Measurements from ENCODE around the gene SCFD2. TPM values are rescaled to one million over a fixed set of nuclear protein-coding genes. Genes with fewer than 3 reads are reported as not detected.

Gene SCFD2
- total RNA-seq, 1 experiment from 2014 or later: 7.4 TPM

DNA sequence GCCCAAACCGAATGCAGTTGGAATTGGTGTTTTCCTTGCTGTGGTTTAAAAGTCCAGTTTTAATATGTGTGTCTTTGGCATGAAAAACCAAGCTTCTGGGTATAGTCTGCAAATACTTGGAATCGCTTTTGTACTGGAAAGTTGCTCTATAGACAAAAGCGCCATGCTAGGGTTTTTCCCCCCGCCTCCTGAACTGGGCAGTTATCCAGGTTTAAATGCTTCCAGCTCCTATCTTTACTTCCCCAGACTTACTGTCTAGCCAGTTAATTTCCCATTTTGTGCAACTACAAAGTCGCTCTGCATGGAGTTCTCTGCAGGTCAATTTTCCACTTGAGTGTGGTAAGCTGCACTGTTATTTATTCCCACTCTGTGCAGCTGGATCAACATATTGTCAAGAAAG lies 501.1 kb downstream of the SCFD2 start:
- DNase-seq (ENCODE audit: low read depth, low spot score) (no peak), ATAC-seq (no peak)
- Histone ChIP-seq H3K27me3 (ENCODE audit: control insufficient read depth, insufficient read depth, low read length) (no peaks in the 10 kb centered on the region; the same call in none of the 2 replicates), H3K9me3 (ENCODE audit: control insufficient read depth, insufficient read depth, low read depth, low read length) (no peaks in the 10 kb centered on the region), H3K4me1 (ENCODE audit: control insufficient read depth, insufficient read depth, low read length) (peaks cover 4% of the 10 kb centered on the region), H3K36me3 (ENCODE audit: control insufficient read depth, insufficient read depth, low read length) (no peaks in the 10 kb centered on the region), H3K4me3 (ENCODE audit: low read depth in 2 of 2, low read length in 2 of 2) (no peak overlapping the region), H3K27ac (ENCODE audit: low read length) (no peak overlapping the region)
- intact Hi-C loops (cut with micrococcal nuclease; ENCODE audit: unreplicated experiment): no loop called here
- no TSS peak for BruUV-seq (replicated peaks)
- ChIA-PET CTCF (no interaction called here), POLR2A (no interaction called here)
- no peak for TF ChIP-seq SIN3A (IDR thresholded peaks at IDR 0.05; ENCODE audit: borderline replicate concordance, insufficient read depth, low read depth, low read length)
- no peak for TF ChIP-seq POLR2AphosphoS5 (IDR thresholded peaks at IDR 0.05; ENCODE audit: low read depth, low read length)
- TF ChIP-seq, protein P1, sequence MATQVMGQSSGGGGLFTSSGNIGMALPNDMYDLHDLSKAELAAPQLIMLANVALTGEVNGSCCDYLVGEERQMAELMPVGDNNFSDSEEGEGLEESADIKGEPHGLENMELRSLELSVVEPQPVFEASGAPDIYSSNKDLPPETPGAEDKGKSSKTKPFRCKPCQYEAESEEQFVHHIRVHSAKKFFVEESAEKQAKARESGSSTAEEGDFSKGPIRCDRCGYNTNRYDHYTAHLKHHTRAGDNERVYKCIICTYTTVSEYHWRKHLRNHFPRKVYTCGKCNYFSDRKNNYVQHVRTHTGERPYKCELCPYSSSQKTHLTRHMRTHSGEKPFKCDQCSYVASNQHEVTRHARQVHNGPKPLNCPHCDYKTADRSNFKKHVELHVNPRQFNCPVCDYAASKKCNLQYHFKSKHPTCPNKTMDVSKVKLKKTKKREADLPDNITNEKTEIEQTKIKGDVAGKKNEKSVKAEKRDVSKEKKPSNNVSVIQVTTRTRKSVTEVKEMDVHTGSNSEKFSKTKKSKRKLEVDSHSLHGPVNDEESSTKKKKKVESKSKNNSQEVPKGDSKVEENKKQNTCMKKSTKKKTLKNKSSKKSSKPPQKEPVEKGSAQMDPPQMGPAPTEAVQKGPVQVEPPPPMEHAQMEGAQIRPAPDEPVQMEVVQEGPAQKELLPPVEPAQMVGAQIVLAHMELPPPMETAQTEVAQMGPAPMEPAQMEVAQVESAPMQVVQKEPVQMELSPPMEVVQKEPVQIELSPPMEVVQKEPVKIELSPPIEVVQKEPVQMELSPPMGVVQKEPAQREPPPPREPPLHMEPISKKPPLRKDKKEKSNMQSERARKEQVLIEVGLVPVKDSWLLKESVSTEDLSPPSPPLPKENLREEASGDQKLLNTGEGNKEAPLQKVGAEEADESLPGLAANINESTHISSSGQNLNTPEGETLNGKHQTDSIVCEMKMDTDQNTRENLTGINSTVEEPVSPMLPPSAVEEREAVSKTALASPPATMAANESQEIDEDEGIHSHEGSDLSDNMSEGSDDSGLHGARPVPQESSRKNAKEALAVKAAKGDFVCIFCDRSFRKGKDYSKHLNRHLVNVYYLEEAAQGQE (IDR thresholded peaks at IDR 0.05; ENCODE audit: insufficient read depth in 1 of 2, low read depth in 2 of 2, low read length in 1 of 2): no peak
- TF ChIP-seq, protein P2, sequence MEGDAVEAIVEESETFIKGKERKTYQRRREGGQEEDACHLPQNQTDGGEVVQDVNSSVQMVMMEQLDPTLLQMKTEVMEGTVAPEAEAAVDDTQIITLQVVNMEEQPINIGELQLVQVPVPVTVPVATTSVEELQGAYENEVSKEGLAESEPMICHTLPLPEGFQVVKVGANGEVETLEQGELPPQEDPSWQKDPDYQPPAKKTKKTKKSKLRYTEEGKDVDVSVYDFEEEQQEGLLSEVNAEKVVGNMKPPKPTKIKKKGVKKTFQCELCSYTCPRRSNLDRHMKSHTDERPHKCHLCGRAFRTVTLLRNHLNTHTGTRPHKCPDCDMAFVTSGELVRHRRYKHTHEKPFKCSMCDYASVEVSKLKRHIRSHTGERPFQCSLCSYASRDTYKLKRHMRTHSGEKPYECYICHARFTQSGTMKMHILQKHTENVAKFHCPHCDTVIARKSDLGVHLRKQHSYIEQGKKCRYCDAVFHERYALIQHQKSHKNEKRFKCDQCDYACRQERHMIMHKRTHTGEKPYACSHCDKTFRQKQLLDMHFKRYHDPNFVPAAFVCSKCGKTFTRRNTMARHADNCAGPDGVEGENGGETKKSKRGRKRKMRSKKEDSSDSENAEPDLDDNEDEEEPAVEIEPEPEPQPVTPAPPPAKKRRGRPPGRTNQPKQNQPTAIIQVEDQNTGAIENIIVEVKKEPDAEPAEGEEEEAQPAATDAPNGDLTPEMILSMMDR (IDR thresholded peaks at IDR 0.05): no peak
- TF ChIP-seq TCF7L2 (IDR thresholded peaks at IDR 0.05; ENCODE audit: low read depth, low read length): no peak
- in situ Hi-C loops (cut with HindIII; ENCODE audit: low pct_unique_long_range_greater_than_20kb, low sequenced_read_pairs): no loop called here

DNA sequence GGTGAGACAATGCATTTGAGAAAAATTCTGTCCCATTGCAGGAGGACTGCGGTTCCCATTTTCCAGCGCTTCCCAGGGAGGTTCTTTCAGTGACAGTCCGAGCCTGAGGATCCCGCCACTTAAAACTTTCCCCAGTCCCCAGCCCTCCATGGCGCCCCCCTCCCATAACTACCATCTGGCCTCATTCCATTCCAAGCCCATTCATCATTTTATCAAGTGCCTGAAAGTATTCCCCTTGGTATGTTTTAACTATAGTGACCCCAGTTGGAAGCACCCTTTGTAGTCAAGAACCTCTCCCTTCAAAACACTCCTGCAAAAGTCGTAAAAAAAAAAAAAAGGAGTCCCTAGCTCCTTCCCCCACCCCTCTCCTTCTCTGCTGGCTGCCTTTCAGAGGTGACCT lies 502.5 kb downstream of the SCFD2 start:
- Histone ChIP-seq H3K27me3 (ENCODE audit: control insufficient read depth, insufficient read depth, low read length) (no peaks in the 10 kb centered on the region; the same call in none of the 2 replicates), H3K9me3 (ENCODE audit: control insufficient read depth, insufficient read depth, low read depth, low read length) (no peaks in the 10 kb centered on the region), H3K27ac (ENCODE audit: low read length) (no peak overlapping the region), H3K36me3 (ENCODE audit: control insufficient read depth, insufficient read depth, low read length) (no peaks in the 10 kb centered on the region), H3K4me1 (ENCODE audit: control insufficient read depth, insufficient read depth, low read length) (peaks cover 4% of the 10 kb centered on the region), H3K4me3 (ENCODE audit: low read depth in 2 of 2, low read length in 2 of 2) (no peak overlapping the region)
- intact Hi-C loops (cut with micrococcal nuclease; ENCODE audit: unreplicated experiment): no loop called here
- DNase-seq (ENCODE audit: low read depth, low spot score) (no peak), ATAC-seq (no peak)
- no peak for TF ChIP-seq TCF7L2 (IDR thresholded peaks at IDR 0.05; ENCODE audit: low read depth, low read length)
- TF ChIP-seq, protein P2 (IDR thresholded peaks at IDR 0.05): no peak
- TF ChIP-seq, protein P1 (IDR thresholded peaks at IDR 0.05; ENCODE audit: insufficient read depth in 1 of 2, low read depth in 2 of 2, low read length in 1 of 2): no peak
- no peak for TF ChIP-seq POLR2AphosphoS5 (IDR thresholded peaks at IDR 0.05; ENCODE audit: low read depth, low read length)
- no peak for TF ChIP-seq SIN3A (IDR thresholded peaks at IDR 0.05; ENCODE audit: borderline replicate concordance, insufficient read depth, low read depth, low read length)
- ChIA-PET POLR2A (no interaction called here), CTCF (no interaction called here)
- BruUV-seq (replicated peaks): no TSS peak
- in situ Hi-C loops (cut with HindIII; ENCODE audit: low pct_unique_long_range_greater_than_20kb, low sequenced_read_pairs): no loop called here
